Fibroblast of villous mesenchyme (primary cell): ENCODE measurements around the gene TRPV3. TPM values are rescaled to one million over a fixed set of nuclear protein-coding genes. Genes with fewer than 3 reads are reported as not detected.
A peak's percentile ranks its signal among the peaks of the same experiment; 100 is the strongest.

Experiments
- DNase-seq: peaks from one replicate; pipeline ENCODE4 v3.0.0-alpha.2; 2010; ENCODE audit warnings: low read depth
- H3K4me3 ChIP-seq: 2 replicates; pipeline ENCODE4 v1.5.1; 2011; ENCODE audit warnings: low read depth, mild to moderate bottlenecking, low read length
- CTCF ChIP-seq: IDR thresholded peaks from 2 replicates; pipeline ENCODE4 v1.5.1; 2012; ENCODE audit warnings: low read depth, mild to moderate bottlenecking, low read length; ENCODE audit not compliant: insufficient read depth
- total RNA-seq: library from RNA; depleted of rRNA; stranded (reverse); fragments of >200 nt; gene quantifications from 2 replicates; pipeline ENCODE4 v1.2.3, GENCODE V29; 2012

The TRPV3 gene
- total RNA-seq, 1 donor, result 0.43 TPM

GRCh38 chr17:3505008-3505407 lies 52.6 kb downstream of the TRPV3 start:
- TF ChIP-seq CTCF, result no peak
- no peak overlapping the region for H3K4me3 ChIP-seq
- no peak for DNase-seq

- no peak overlapping the region for H3K4me3 ChIP-seq
- no peak for TF ChIP-seq CTCF
- no peak for DNase-seq
Observed at GRCh38 chr17:3503285-3503684, 54.3 kb downstream of the TRPV3 start.

GRCh38 chr17:3502466-3502865 lies 55.1 kb downstream of the TRPV3 start:
- TF ChIP-seq CTCF, result no peak
- peak; percentile 20 for DNase-seq
- H3K4me3 ChIP-seq, result no peak overlapping the region

DNA sequence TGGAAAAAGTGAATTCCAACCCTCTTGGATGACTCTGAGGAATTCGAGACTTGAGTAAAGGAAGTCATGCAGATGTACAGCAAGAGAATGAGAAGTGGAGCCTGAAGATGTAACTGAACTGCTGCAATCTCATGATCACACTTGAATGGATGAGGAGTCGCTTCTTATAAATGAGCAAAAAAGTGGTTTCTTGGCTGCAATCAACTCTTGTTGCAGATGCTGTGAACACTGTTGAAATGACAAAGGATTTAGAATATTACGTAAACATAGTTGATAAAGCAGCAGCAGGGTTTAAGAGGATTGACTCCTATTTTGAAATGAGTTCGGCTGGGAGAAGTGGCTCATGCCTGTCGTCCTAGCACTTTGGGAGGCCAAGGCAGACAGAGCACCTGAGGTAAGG lies 56.3 kb downstream of the TRPV3 start:
- peak; percentile 25 for DNase-seq
- no peak overlapping the region for H3K4me3 ChIP-seq
- TF ChIP-seq CTCF, result no peak

GRCh38 chr17:3497101-3497500 lies 60.5 kb downstream of the TRPV3 start:
- no peak for DNase-seq
- no peak for TF ChIP-seq CTCF
- no peak overlapping the region for H3K4me3 ChIP-seq

DNA sequence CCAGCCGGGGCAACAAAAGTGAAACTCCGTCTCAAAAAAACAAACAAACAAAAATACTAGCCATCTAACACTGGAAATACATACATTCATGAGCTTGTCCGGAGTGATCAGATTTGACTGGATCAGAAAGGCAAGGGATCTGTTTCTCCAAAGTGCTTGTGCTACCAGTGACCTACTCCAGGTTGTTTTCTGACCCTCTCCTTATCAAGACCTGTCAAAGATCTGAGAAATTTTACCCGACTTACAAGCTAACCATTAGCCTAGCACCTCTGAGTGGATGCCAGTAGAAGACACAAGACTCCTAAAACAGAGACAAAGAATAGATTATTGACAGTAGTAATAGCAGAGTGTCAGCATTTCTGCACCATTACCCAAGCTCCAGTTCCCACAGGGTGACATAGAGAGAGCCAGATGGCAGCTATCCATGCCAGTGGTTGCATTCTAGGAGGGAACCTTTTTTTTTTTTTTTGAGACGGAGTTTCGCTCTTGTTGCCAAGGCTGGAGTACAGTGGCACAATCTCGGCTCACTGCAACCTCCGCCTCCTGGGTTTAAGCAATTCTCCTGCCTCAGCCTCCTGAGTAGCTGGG lies 72.0 kb downstream of the TRPV3 start:
- H3K4me3 ChIP-seq, result no peak overlapping the region
- no peak for TF ChIP-seq CTCF
- no peak for DNase-seq

DNA sequence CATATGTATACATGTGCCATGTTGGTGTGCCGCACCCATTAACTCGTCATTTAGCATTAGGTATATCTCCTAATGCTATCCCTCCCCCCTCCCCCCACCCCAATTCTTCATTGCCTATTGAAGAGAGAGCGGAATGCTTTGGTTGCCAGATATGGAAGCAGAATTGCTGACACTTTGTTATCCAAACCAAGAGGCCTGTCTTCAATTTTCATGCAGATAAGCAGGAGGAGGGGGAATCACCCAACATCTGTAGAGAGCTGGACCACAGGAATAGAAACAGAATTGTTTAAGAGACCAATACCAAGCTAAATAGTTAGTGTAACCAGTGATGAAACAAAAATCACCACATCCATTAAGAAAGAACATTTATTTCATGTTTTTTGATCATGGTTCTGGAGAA lies 74.8 kb downstream of the TRPV3 start:
- TF ChIP-seq CTCF, result no peak
- no peak overlapping the region for H3K4me3 ChIP-seq
- no peak for DNase-seq
